GM21515 (cell line): ENCODE results near the gene GHRH.

Experiments
- ATAC-seq: cut with Tn5 transposase; IDR thresholded peaks from one replicate; pipeline ENCODE4 v1.9.1; 2021; ENCODE audit not compliant: unreplicated experiment

GHRH gene

GRCh38 chr20:37238935-37239451 lies 22.6 kb downstream of the GHRH start:
- ATAC-seq = no peak

GRCh38 chr20:37238426-37238825 lies 23.2 kb downstream of the GHRH start:
- no peak for ATAC-seq

GRCh38 chr20:37237656-37238055 lies 24.0 kb downstream of the GHRH start:
- no peak for ATAC-seq

GRCh38 chr20:37236462-37236861 lies 25.2 kb downstream of the GHRH start:
- no peak for ATAC-seq

GRCh38 chr20:37235065-37235464 lies 26.5 kb downstream of the GHRH start:
- ATAC-seq = no peak

GRCh38 chr20:37234254-37234581 lies 27.4 kb downstream of the GHRH start:
- no peak for ATAC-seq

- no peak for ATAC-seq
Observed at GRCh38 chr20:37233548-37234253, 27.9 kb downstream of the GHRH start.

GRCh38 chr20:37231947-37232630 lies 29.5 kb downstream of the GHRH start:
- no peak for ATAC-seq

GRCh38 chr20:37230200-37230599 lies 31.4 kb downstream of the GHRH start:
- ATAC-seq = no peak

GRCh38 chr20:37229357-37229756 lies 32.3 kb downstream of the GHRH start:
- ATAC-seq = no peak

- no peak for ATAC-seq
Observed at GRCh38 chr20:37228656-37229055, 33.0 kb downstream of the GHRH start.

- no peak for ATAC-seq
Observed at GRCh38 chr20:37228082-37228481, 33.5 kb downstream of the GHRH start.

GRCh38 chr20:37226889-37227288 lies 34.7 kb downstream of the GHRH start:
- no peak for ATAC-seq

GRCh38 chr20:37225146-37225545 lies 36.5 kb downstream of the GHRH start:
- no peak for ATAC-seq

GRCh38 chr20:37223053-37223452 lies 38.6 kb downstream of the GHRH start:
- no peak for ATAC-seq

GRCh38 chr20:37222086-37222485 lies 39.5 kb downstream of the GHRH start:
- ATAC-seq = no peak

- no peak for ATAC-seq
Observed at GRCh38 chr20:37220731-37221130, 40.9 kb downstream of the GHRH start.

- ATAC-seq = no peak
Observed at GRCh38 chr20:37219751-37220668, 41.6 kb downstream of the GHRH start.

- no peak for ATAC-seq
Observed at GRCh38 chr20:37218976-37219375, 42.6 kb downstream of the GHRH start.

- ATAC-seq = no peak
Observed at GRCh38 chr20:37218441-37218840, 43.2 kb downstream of the GHRH start.

GRCh38 chr20:37209661-37210314 lies 51.8 kb downstream of the GHRH start:
- ATAC-seq = no peak
